Measurements from ENCODE around the gene PPEF2.

GRCh38 chr4:75892508-75892907, 9.7 kb downstream of the PPEF2 start:
- TF ChIP-seq POLR2A (IDR thresholded peaks at IDR 0.05): no peak
- TF ChIP-seq CTCF (IDR thresholded peaks at IDR 0.05): no peak

Measured in transverse colon (tissue), 3 donors.